Measurements from ENCODE around the gene TPBGL. TPM values are rescaled to one million over a fixed set of nuclear protein-coding genes. Genes with fewer than 3 reads are reported as not detected.

The TPBGL gene
- polyA plus RNA-seq, 4 donors = 0.22 to 0.78 TPM; not detected in 2

DNA sequence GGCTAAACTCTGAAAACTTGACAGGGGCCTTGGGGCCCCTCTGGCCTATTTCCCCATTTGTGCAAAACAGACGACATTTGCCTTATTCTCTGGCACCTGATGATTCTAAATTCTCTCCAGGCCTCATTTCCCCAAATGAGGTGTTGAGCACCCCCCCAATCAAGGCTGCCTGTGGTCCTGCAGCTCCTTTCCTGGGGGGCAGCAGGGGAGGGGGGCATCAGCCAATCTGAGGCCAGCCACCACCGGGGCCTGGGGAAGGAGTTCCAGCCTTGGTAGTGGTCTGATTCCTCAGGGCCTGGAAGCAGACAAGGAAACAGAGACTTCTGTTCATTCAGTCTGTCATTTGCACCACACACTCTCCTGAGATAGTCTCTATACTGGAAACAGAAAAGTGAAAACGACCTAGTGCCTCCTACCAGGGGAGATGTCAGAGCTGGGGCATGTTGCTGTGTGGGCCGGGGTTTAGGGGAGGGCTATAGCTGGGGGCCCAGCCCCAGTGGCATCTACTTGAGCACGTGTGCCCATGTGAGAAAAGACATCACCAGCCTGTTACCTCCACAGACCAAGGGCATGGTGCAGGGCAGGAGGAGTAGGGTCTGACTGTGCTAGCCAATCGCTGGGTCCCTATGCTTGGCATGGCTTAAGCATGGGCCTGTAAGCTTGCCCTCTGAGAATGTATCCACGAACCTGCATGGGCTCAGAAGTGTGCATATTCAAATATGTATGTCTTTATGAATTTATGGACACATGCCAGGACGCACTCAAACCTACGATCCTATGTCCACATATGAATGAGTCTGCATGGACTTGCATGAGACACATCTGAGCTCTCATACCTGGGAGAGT, 1.8 kb upstream of the TPBGL start:
- no peak for DNase-seq
- H3K36me3 ChIP-seq (ENCODE audit: control insufficient read depth in 3 of 3, insufficient read depth in 2 of 3, low read depth in 1 of 3, low read length in 3 of 3) = no peaks in the 10 kb centered on the region
- FAIRE-seq = no peak
- no peak overlapping the region for H3K27ac ChIP-seq (ENCODE audit: low read depth in 1 of 3, low read length in 2 of 3)
- no peak overlapping the region for H3K4me3 ChIP-seq (ENCODE audit: low read depth in 1 of 3, low read length in 3 of 3)
- WGBS, 3 donors = 69 to 81% (median 80%) methylated on average over 9 of the region's 9 CpGs
- peaks cover 0 to 6% (median 0%) of the 10 kb centered on the region in 3 donors for H3K4me1 ChIP-seq (ENCODE audit: control insufficient read depth in 3 of 3, insufficient read depth in 2 of 3, low read depth in 1 of 3, low read length in 2 of 3)
- H3K27me3 ChIP-seq (ENCODE audit: control insufficient read depth in 3 of 3, insufficient read depth in 3 of 3, low read length in 3 of 3) = peaks cover 4 to 62% (median 8%) of the 10 kb centered on the region in 3 donors
- H3K9me3 ChIP-seq (ENCODE audit: control insufficient read depth in 2 of 2, insufficient read depth in 1 of 2, low read depth in 1 of 2, low read length in 1 of 2) = no peaks in the 10 kb centered on the region

DNA sequence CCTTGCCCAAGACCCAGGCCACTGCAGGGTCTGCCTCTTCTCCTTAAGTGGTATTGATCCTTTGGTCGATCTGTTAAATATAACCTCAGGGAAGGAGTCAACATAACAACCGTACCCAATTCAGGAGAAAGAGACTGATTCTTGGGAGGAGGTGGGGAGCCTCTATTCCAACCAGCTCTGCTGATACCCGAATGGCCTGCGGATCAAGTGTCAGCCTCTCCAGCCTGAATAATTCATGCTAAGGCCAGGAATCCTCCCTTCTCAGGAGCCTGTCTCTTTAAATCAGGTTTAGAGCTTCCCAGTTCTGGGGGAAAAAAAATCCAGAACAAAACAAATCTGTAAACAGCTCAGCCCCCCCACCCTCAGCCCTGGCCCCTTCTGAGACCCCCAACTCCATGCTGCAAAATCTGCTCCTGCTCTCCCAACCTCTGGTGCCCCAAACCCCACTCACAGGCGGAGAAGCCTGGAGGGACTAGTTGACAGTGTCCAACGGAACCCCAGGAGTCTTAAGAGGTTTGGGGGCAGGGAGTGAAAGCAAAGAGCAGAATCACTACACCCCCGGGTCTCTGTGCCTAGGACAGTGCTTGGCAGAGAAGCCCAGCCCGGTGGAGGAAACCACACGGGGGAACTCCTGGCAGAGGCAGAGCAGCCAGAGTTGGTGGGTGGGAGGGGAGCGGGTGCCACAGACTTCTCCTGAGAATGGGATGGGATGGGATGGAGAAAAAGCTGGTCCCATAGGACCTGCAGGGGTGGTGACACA, 863 bp upstream of the TPBGL start:
- Histone ChIP-seq H3K27me3 (ENCODE audit: control insufficient read depth in 3 of 3, insufficient read depth in 3 of 3, low read length in 3 of 3) (peaks cover 4 to 71% (median 8%) of the 10 kb centered on the region in 3 donors), H3K27ac (ENCODE audit: low read depth in 1 of 3, low read length in 2 of 3) (no peak overlapping the region), H3K36me3 (ENCODE audit: control insufficient read depth in 3 of 3, insufficient read depth in 2 of 3, low read depth in 1 of 3, low read length in 3 of 3) (no peaks in the 10 kb centered on the region), H3K4me1 (ENCODE audit: control insufficient read depth in 3 of 3, insufficient read depth in 2 of 3, low read depth in 1 of 3, low read length in 2 of 3) (peaks cover 0 to 6% (median 0%) of the 10 kb centered on the region in 3 donors), H3K9me3 (ENCODE audit: control insufficient read depth in 2 of 2, insufficient read depth in 1 of 2, low read depth in 1 of 2, low read length in 1 of 2) (no peaks in the 10 kb centered on the region), H3K4me3 (ENCODE audit: low read depth in 1 of 3, low read length in 3 of 3) (no peak overlapping the region)
- DNase-seq = no peak
- 56 to 64% (median 57%) methylated on average over 10 of the region's 10 CpGs for WGBS, 3 donors
- FAIRE-seq = no peak

DNA sequence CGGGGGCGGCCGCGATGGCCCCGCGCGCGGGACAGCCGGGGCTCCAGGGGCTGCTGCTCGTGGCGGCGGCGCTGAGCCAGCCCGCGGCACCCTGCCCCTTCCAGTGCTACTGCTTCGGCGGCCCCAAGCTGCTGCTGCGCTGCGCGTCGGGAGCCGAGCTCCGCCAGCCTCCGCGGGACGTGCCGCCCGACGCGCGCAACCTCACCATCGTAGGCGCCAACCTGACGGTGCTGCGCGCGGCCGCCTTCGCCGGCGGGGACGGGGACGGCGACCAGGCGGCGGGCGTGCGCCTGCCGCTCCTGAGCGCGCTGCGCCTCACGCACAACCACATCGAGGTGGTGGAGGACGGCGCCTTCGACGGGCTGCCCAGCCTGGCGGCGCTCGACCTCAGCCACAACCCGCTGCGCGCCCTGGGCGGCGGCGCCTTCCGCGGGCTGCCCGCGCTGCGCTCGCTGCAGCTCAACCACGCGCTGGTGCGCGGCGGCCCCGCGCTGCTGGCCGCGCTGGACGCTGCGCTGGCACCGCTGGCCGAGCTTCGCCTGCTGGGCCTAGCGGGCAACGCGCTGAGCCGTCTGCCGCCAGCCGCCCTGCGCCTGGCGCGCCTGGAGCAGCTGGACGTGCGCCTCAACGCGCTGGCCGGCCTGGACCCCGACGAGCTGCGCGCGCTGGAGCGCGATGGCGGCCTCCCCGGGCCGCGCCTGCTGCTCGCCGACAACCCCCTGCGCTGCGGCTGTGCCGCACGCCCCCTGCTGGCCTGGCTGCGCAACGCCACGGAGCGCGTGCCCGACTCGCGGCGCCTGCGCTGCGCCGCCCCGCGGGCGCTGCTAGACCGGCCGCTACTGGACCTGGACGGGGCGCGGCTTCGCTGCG, 697 bp downstream of the TPBGL start:
- Histone ChIP-seq H3K4me1 (ENCODE audit: control insufficient read depth in 3 of 3, insufficient read depth in 2 of 3, low read depth in 1 of 3, low read length in 2 of 3) (peaks cover 0 to 6% (median 0%) of the 10 kb centered on the region in 3 donors), H3K4me3 (ENCODE audit: low read depth in 1 of 3, low read length in 3 of 3) (peak overlapping the region in 2 of 3 donors; percentile 24 to 48), H3K27ac (ENCODE audit: low read depth in 1 of 3, low read length in 2 of 3) (no peak overlapping the region), H3K27me3 (ENCODE audit: control insufficient read depth in 3 of 3, insufficient read depth in 3 of 3, low read length in 3 of 3) (peaks cover 4 to 69% (median 6%) of the 10 kb centered on the region in 3 donors), H3K36me3 (ENCODE audit: control insufficient read depth in 3 of 3, insufficient read depth in 2 of 3, low read depth in 1 of 3, low read length in 3 of 3) (no peaks in the 10 kb centered on the region), H3K9me3 (ENCODE audit: control insufficient read depth in 2 of 2, insufficient read depth in 1 of 2, low read depth in 1 of 2, low read length in 1 of 2) (no peaks in the 10 kb centered on the region)
- WGBS, 3 donors = 0 to 1% (median 1%) methylated on average over 97 to 140 of the region's 140 CpGs
- no peak for FAIRE-seq
- DNase-seq = peak; percentile 79 to 96

DNA sequence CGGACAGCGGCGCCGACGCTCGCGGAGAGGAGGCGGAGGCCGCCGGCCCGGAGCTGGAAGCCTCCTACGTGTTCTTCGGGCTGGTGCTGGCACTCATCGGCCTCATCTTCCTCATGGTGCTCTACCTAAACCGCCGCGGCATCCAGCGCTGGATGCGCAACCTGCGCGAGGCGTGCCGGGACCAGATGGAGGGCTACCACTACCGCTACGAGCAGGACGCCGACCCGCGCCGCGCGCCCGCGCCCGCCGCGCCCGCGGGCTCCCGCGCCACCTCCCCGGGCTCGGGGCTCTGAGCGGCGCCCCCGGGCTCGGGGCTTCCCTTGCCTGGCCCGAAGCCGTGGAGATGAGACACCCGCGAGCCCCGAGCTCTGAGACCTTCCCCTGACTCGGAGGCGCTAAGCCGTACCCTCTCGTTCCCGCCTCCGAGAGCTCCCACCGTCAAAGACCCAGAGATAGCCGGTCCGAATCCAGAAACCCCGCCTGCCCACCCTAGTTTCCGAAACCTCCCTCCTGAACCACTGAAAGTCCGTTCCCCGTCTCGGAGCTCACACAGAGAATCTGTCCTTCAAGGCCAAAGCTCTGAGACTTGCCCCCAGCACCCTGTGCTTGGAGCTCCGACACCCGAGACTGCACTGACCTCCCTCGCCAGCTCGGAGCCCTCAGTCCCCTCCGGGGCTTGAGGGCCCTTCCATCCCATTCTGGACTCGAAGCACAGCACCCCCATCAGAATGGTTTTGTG, 1.5 kb downstream of the TPBGL start:
- FAIRE-seq (no peak), DNase-seq (no peak)
- WGBS, 3 donors = 6 to 8% (median 8%) methylated on average over 48 to 72 of the region's 72 CpGs
- H3K4me1 ChIP-seq (ENCODE audit: control insufficient read depth in 3 of 3, insufficient read depth in 2 of 3, low read depth in 1 of 3, low read length in 2 of 3) = peaks cover 0 to 6% (median 0%) of the 10 kb centered on the region in 3 donors
- H3K4me3 ChIP-seq (ENCODE audit: low read depth in 1 of 3, low read length in 3 of 3) = peak overlapping the region in 1 of 3 donors; percentile 48
- H3K36me3 ChIP-seq (ENCODE audit: control insufficient read depth in 3 of 3, insufficient read depth in 2 of 3, low read depth in 1 of 3, low read length in 3 of 3) = no peaks in the 10 kb centered on the region
- no peaks in the 10 kb centered on the region for H3K9me3 ChIP-seq (ENCODE audit: control insufficient read depth in 2 of 2, insufficient read depth in 1 of 2, low read depth in 1 of 2, low read length in 1 of 2)
- peaks cover 4 to 71% (median 6%) of the 10 kb centered on the region in 3 donors for H3K27me3 ChIP-seq (ENCODE audit: control insufficient read depth in 3 of 3, insufficient read depth in 3 of 3, low read length in 3 of 3)
- no peak overlapping the region for H3K27ac ChIP-seq (ENCODE audit: low read depth in 1 of 3, low read length in 2 of 3)

DNA sequence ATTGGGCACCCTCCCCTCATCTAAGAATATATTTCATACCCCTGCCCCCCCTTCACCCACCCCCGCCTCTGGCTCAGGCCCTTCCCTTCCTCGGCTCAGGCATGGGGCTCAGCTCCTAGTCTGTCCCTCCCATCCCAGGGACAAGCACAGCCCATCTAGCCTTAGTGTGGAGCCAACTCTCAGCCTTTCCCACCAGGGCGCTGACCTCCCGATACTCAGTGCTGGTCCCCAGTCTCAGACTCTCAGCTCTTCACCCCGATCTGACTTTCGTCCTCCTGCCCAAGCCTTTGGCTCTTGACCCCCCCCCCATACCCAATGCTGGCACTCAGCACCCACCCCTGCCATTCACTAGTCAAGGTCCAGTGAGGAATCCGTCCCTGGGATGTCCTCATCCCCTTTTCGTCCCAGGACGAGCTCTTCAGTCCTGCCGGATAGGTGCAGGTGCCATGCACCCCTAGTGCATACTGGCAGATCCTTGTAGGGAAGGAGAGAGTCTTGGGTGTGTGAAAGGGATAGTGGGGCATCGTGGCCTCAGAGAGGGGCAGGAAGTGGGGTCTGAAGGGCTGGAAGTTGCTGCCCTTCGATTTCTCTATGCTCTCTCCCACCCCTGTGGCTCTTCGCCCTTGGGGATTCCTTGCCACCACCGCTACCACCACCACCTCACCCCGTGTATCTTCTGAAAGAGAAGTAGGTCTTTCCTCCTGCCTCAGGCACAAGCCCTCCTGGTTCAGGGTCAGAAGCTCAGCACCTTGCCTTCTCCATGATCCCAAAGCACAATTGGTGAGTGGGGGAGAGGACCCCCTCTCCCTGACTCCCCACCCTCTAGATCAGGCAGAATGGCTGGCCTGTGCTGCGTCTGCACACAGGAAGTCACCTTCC, 2.4 kb downstream of the TPBGL start:
- DNase-seq = no peak
- WGBS, 3 donors = 80 to 82% (median 82%) methylated on average over 16 of the region's 16 CpGs
- peaks cover 4 to 63% (median 6%) of the 10 kb centered on the region in 3 donors for H3K27me3 ChIP-seq (ENCODE audit: control insufficient read depth in 3 of 3, insufficient read depth in 3 of 3, low read length in 3 of 3)

DNA sequence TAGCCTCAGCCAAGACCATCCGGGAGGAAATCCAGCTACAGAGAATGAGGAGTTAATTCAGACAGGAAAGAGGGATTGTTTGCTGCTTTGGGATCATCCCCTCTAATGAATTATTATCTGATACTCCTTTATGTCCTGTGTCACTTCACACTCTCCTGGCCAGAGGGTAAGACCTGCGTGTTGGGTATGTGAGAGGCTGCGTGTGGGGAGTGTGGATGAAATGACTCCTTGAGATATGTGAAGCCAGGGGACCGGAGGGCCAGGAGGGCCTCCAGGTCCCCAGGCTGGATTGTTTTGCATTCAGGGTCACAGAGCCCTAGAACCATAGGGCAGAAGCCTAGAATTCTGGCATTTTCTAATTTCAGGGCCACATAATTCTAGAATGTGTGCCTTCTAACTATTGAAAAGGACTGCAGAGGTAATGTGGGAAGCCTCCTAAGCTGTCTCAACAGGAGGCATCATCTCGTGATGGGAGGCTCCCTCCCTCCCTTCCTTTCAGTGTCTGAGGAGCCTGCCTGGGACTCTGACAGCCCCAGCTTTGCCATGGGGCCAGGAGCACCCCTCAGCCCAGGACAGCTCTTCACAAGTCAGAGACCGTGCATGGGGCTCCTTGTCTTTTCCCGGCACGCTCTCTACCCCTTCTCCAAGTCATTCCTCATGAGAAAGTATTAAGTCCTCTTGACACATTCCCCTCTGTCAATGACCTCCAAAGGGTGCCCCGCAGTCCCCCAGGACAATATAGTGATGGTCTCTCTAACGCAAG, 3.7 kb downstream of the TPBGL start:
- Histone ChIP-seq H3K4me3 (ENCODE audit: low read depth in 1 of 3, low read length in 3 of 3) (no peak overlapping the region), H3K4me1 (ENCODE audit: control insufficient read depth in 3 of 3, insufficient read depth in 2 of 3, low read depth in 1 of 3, low read length in 2 of 3) (peaks cover 0 to 6% (median 0%) of the 10 kb centered on the region in 3 donors), H3K27me3 (ENCODE audit: control insufficient read depth in 3 of 3, insufficient read depth in 3 of 3, low read length in 3 of 3) (peaks cover 4 to 52% (median 6%) of the 10 kb centered on the region in 3 donors), H3K27ac (ENCODE audit: low read depth in 1 of 3, low read length in 2 of 3) (no peak overlapping the region), H3K36me3 (ENCODE audit: control insufficient read depth in 3 of 3, insufficient read depth in 2 of 3, low read depth in 1 of 3, low read length in 3 of 3) (no peaks in the 10 kb centered on the region), H3K9me3 (ENCODE audit: control insufficient read depth in 2 of 2, insufficient read depth in 1 of 2, low read depth in 1 of 2, low read length in 1 of 2) (no peaks in the 10 kb centered on the region)
- FAIRE-seq (no peak), DNase-seq (no peak)
- WGBS, 3 donors = 80 to 83% (median 82%) methylated on average over 10 of the region's 10 CpGs

More for the DNA sequence above, 2.4 kb downstream of the TPBGL start:
- H3K4me3 ChIP-seq (ENCODE audit: low read depth in 1 of 3, low read length in 3 of 3) = no peak overlapping the region
- H3K36me3 ChIP-seq (ENCODE audit: control insufficient read depth in 3 of 3, insufficient read depth in 2 of 3, low read depth in 1 of 3, low read length in 3 of 3) = no peaks in the 10 kb centered on the region
- no peak overlapping the region for H3K27ac ChIP-seq (ENCODE audit: low read depth in 1 of 3, low read length in 2 of 3)
- H3K9me3 ChIP-seq (ENCODE audit: control insufficient read depth in 2 of 2, insufficient read depth in 1 of 2, low read depth in 1 of 2, low read length in 1 of 2) = no peaks in the 10 kb centered on the region
- FAIRE-seq = no peak
- peaks cover 0 to 6% (median 0%) of the 10 kb centered on the region in 3 donors for H3K4me1 ChIP-seq (ENCODE audit: control insufficient read depth in 3 of 3, insufficient read depth in 2 of 3, low read depth in 1 of 3, low read length in 2 of 3)
